Measurements from ENCODE around the gene CHTF18. TPM values are rescaled to one million over a fixed set of nuclear protein-coding genes. Genes with fewer than 3 reads are reported as not detected.

CHTF18 gene
- total and polyA plus RNA-seq, 2 experiments from 2014 or later = 61.3 to 129 TPM

GRCh38 chr16:817001-817906 is 28.8 kb downstream of the CHTF18 start (continued):
- TF ChIP-seq ZNF114 (CRISPR knock-in tag; IDR thresholded peaks at IDR 0.05) = no peak
- no peak for TF ChIP-seq ZNF331 (CRISPR knock-in tag; IDR thresholded peaks at IDR 0.05; ENCODE audit: low read depth)
- no peak for TF ChIP-seq REST (IDR thresholded peaks at IDR 0.05; ENCODE audit: unreplicated experiment)

- Histone ChIP-seq H3K4me2 (no peak overlapping the region), H2AFZ (no peak overlapping the region), H3K4me3 (no peak overlapping the region), H4K20me1 (replicated peaks; ENCODE audit: insufficient read depth) (no peaks in the 10 kb centered on the region), H3K27me3 (ENCODE audit: insufficient read depth) (no peaks in the 10 kb centered on the region), H3K4me1 (ENCODE audit: insufficient read depth) (no peaks in the 10 kb centered on the region), H3K9me2 (ENCODE audit: insufficient read depth) (no peaks in the 10 kb centered on the region), H3F3A (replicated peaks; ENCODE audit: low read depth) (no peaks in the 10 kb centered on the region), H3K36me3 (ENCODE audit: insufficient read depth) (no peaks in the 10 kb centered on the region), H3K79me2 (replicated peaks; ENCODE audit: insufficient read depth) (no peaks in the 10 kb centered on the region), H3K27ac (ENCODE audit: low read depth) (no peak overlapping the region)
- TF ChIP-seq NANOG (IDR thresholded peaks at IDR 0.05; ENCODE audit: borderline replicate concordance) = no peak
- TF ChIP-seq CREB1 (CRISPR knock-in tag; IDR thresholded peaks at IDR 0.05; ENCODE audit: low read depth) = no peak
- no peak for TF ChIP-seq ZNF114 (CRISPR knock-in tag; IDR thresholded peaks at IDR 0.05)
- TF ChIP-seq ZNF462 (CRISPR knock-in tag; IDR thresholded peaks at IDR 0.05) = no peak
- no peak for TF ChIP-seq ETS1 (IDR thresholded peaks at IDR 0.05)
- TF ChIP-seq EZH2 (IDR thresholded peaks at IDR 0.05; ENCODE audit: low read depth, unreplicated experiment) = no peak
- TF ChIP-seq STAT1 (IDR thresholded peaks at IDR 0.05; ENCODE audit: unreplicated experiment) = no peak
- TF ChIP-seq ZNF331 (CRISPR knock-in tag; IDR thresholded peaks at IDR 0.05; ENCODE audit: low read depth) = no peak
- TF ChIP-seq CTCF (conservative IDR thresholded peaks at IDR 0.05; ENCODE audit: low read depth in 2 of 2) = no peak
- no peak for TF ChIP-seq POLR2AphosphoS5 (IDR thresholded peaks at IDR 0.05; ENCODE audit: low read depth)
- no peak for TF ChIP-seq JUNB (IDR thresholded peaks at IDR 0.05; ENCODE audit: unreplicated experiment)
- Mint-ChIP-seq H3K4me3 (no peak overlapping the region), H3K4me1 (peaks cover 2% of the 10 kb centered on the region), H3K27ac (no peak overlapping the region), H3K27me3 (ENCODE audit: insufficient read depth, low read depth, poor library complexity) (peaks cover 3% of the 10 kb centered on the region), H3K9me3 (no peaks in the 10 kb centered on the region), H3K36me3 (ENCODE audit: low read depth) (no peaks in the 10 kb centered on the region)
- DNase-seq (ENCODE audit: low spot score) (no peak), ATAC-seq (no peak)
Observed at GRCh38 chr16:818132-818531, 29.7 kb downstream of the CHTF18 start.
